ENCODE measurements around the gene SMOC2. TPM values are rescaled to one million over a fixed set of nuclear protein-coding genes. Genes with fewer than 3 reads are reported as not detected.
A peak's percentile ranks its signal among the peaks of the same experiment; 100 is the strongest.

SMOC2 gene
- total and polyA plus RNA-seq, 7 donors = 12.3 to 90.3 (median 22.8) TPM

DNA sequence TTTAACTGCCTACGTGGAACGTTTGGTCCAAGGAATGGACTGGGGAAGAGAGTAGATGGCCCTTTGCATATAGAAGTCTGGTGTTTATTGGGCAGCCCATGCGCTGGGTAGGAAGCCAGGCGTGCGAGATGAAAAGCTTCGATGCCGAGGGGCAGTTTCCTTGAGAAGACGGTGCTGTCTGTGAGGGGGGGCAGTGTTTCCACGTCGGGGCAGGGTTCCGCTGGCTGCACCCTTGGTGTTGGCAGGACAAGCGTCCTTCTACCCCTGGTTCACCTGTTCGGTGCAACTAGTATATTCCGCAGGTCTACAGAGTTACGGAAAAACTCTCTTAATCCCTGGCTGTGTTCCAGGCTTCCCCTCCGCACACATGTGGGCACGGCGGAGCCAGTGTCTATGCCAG is 88.2 kb downstream of the SMOC2 start:
- DNase-seq (no peak), ATAC-seq (no peak)
- TF ChIP-seq, protein P1, sequence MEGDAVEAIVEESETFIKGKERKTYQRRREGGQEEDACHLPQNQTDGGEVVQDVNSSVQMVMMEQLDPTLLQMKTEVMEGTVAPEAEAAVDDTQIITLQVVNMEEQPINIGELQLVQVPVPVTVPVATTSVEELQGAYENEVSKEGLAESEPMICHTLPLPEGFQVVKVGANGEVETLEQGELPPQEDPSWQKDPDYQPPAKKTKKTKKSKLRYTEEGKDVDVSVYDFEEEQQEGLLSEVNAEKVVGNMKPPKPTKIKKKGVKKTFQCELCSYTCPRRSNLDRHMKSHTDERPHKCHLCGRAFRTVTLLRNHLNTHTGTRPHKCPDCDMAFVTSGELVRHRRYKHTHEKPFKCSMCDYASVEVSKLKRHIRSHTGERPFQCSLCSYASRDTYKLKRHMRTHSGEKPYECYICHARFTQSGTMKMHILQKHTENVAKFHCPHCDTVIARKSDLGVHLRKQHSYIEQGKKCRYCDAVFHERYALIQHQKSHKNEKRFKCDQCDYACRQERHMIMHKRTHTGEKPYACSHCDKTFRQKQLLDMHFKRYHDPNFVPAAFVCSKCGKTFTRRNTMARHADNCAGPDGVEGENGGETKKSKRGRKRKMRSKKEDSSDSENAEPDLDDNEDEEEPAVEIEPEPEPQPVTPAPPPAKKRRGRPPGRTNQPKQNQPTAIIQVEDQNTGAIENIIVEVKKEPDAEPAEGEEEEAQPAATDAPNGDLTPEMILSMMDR (IDR thresholded peaks at IDR 0.05) = no peak
- H3K27me3 ChIP-seq (ENCODE audit: insufficient read depth in 3 of 3, low read length in 2 of 3) = peaks cover 0 to 3% (median 0%) of the 10 kb centered on the region in 3 donors
- H3K27ac ChIP-seq = no peak overlapping the region
- WGBS, 3 donors = 82 to 87% (median 86%) methylated on average over 18 of the region's 18 CpGs
- H3K4me3 ChIP-seq = no peak overlapping the region
- no peaks in the 10 kb centered on the region for H3K4me1 ChIP-seq
- H3K36me3 ChIP-seq (ENCODE audit: insufficient read depth in 1 of 2, low read depth in 1 of 2) = no peaks in the 10 kb centered on the region
- intact Hi-C loops (cut with DNase I) = no loop called here
- H3K9me3 ChIP-seq = no peaks in the 10 kb centered on the region

DNA sequence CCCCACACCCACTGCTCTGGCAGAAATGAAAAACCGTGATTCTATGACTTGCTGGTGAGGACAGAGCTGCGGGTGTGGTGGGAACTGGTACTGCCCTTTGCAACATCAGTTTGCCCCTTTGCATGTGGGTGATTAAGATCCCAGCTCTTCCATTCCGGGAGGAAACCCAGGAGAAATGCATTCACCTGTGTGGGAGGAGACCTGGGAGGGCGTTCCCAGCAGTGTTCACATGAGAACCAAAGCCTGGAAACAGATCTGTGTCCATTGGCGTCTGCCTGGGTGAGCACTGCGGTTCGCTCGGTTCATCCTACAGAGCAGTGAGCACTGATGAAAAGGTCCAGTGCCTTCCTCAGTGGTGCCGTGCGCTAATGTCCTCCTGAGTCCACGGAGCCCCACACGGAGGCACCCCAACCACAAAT is 89.7 kb downstream of the SMOC2 start:
- intact Hi-C loops (cut with DNase I) = no loop called here
- no peak for ATAC-seq
- TF ChIP-seq, protein P1 (IDR thresholded peaks at IDR 0.05) = no peak
- Histone ChIP-seq H3K27me3 (ENCODE audit: insufficient read depth in 3 of 3, low read length in 2 of 3) (peaks cover 0 to 3% (median 0%) of the 10 kb centered on the region in 3 donors), H3K9me3 (no peaks in the 10 kb centered on the region), H3K4me1 (no peaks in the 10 kb centered on the region), H3K4me3 (no peak overlapping the region), H3K36me3 (ENCODE audit: insufficient read depth in 1 of 2, low read depth in 1 of 2) (no peaks in the 10 kb centered on the region), H3K27ac (no peak overlapping the region)
- no peak for DNase-seq
- WGBS, 3 donors = 85 to 87% (median 85%) methylated on average over 12 of the region's 12 CpGs

DNA sequence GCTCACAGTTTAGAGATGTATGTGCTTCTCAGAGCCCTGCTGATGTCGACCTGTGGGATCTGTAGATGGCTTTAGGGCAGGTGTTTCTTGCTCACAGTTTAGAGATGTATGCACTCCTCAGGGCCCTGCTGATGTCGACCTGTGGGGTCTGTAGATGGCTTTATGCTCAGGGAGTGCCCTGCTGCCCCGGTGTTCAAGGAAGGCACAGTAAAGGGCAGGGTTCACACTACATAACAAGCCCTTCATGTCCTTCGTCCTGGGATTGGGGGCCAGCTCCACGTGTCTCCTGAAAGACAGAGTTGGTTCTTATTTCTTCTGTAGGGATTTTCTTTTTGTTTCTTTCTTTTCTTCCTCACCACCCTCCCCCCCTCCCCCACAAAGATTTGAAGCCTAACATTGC is 91.1 kb downstream of the SMOC2 start:
- Histone ChIP-seq H3K27ac (no peak overlapping the region), H3K4me3 (no peak overlapping the region), H3K36me3 (ENCODE audit: insufficient read depth in 1 of 2, low read depth in 1 of 2) (no peaks in the 10 kb centered on the region), H3K4me1 (no peaks in the 10 kb centered on the region), H3K27me3 (ENCODE audit: insufficient read depth in 3 of 3, low read length in 2 of 3) (peaks cover 0 to 3% (median 0%) of the 10 kb centered on the region in 3 donors), H3K9me3 (no peaks in the 10 kb centered on the region)
- DNase-seq (no peak), ATAC-seq (no peak)
- WGBS, 3 donors = 84 to 93% (median 85%) methylated on average over 5 of the region's 5 CpGs
- TF ChIP-seq, protein P1 (IDR thresholded peaks at IDR 0.05) = no peak
- intact Hi-C loops (cut with DNase I) = no loop called here

DNA sequence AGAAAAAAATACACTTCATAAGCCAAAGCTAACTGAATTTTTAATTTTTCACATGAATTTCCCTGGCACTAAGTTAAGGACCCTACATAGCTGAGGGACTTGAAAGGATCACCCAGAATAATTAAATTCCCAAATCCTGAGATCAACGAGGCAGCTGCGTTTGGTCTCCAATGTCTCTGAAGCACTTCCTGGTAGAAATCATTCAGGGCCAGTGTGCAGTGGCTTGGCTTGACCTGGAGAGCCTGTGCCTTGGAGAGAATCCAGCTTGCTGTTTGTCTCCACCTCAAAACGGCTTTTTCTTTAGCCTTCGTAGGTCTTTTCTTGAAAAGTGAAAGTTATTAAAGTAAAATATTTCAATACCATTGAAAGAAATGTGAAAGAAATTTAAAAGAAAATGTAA is 92.4 kb downstream of the SMOC2 start:
- H3K36me3 ChIP-seq (ENCODE audit: insufficient read depth in 1 of 2, low read depth in 1 of 2) = no peaks in the 10 kb centered on the region
- TF ChIP-seq, protein P1 (IDR thresholded peaks at IDR 0.05) = no peak
- no peak for DNase-seq
- H3K27me3 ChIP-seq (ENCODE audit: insufficient read depth in 3 of 3, low read length in 2 of 3) = peaks cover 0 to 3% (median 0%) of the 10 kb centered on the region in 3 donors
- no peaks in the 10 kb centered on the region for H3K9me3 ChIP-seq
- WGBS, 3 donors = 26 to 35% (median 28%) methylated on average over 4 of the region's 4 CpGs
- no peak overlapping the region for H3K27ac ChIP-seq
- H3K4me1 ChIP-seq = no peaks in the 10 kb centered on the region
- no peak overlapping the region for H3K4me3 ChIP-seq
- peak in 1 of 4 donors; percentile 51 for ATAC-seq
- intact Hi-C loops (cut with DNase I) = no loop called here

DNA sequence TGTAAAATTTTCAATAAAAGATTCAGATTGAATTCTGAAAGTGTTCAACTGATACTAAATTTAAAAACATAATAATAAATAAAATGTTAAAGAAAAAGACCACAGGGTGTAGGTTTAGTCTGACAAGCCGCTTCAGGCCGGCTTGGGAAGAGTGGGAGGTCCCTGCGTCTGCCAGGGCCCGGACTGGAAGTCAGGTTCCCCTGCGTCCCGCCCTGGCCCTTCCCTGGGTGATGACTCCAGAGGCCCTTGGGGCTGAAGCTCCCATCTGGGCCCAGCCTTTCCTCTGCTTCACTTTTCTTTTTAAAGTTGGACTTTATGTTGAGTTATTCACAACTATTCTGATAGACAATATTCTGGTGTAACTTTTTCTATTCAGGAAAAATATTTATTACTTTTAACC is 93.3 kb downstream of the SMOC2 start:
- TF ChIP-seq, protein P1 (IDR thresholded peaks at IDR 0.05) = no peak
- H3K27ac ChIP-seq = no peak overlapping the region
- intact Hi-C loops (cut with DNase I) = no loop called here
- ATAC-seq (peak in 1 of 4 donors; percentile 42), DNase-seq (peak in 1 of 2 donors; percentile 70)
- 72 to 85% (median 85%) methylated on average over 6 of the region's 6 CpGs for WGBS, 3 donors
- no peaks in the 10 kb centered on the region for H3K4me1 ChIP-seq
- H3K9me3 ChIP-seq = no peaks in the 10 kb centered on the region
- no peaks in the 10 kb centered on the region for H3K36me3 ChIP-seq (ENCODE audit: insufficient read depth in 1 of 2, low read depth in 1 of 2)
- H3K27me3 ChIP-seq (ENCODE audit: insufficient read depth in 3 of 3, low read length in 2 of 3) = peaks cover 0 to 3% (median 0%) of the 10 kb centered on the region in 3 donors
- no peak overlapping the region for H3K4me3 ChIP-seq

All from psoas muscle (tissue), 8 donors.